A549 (cell line): ENCODE measurements around the gene NEURL1.

Experiments
- EHMT2 ChIP-seq: fragments of 200-600 bp; sonication (generic); IDR thresholded peaks from 2 replicates; pipeline ENCODE4 v1.6.1; 2016; ENCODE audit warnings: antibody characterized with exemption, low read depth, mild to moderate bottlenecking, moderate library complexity
- JUNB ChIP-seq: fragments of >200 bp; sonication (Bioruptor Twin); formaldehyde crosslinking; IDR thresholded peaks from 2 replicates; pipeline ENCODE4 v1.6.1; 2016
- MAFK ChIP-seq: fragments of 450-650 bp; IDR thresholded peaks from 2 replicates; pipeline ENCODE4 v1.6.1; 2014; ENCODE audit not compliant: partially characterized antibody
- NFE2L2 ChIP-seq: fragments of 150-350 bp; conservative IDR thresholded peaks from 2 replicates; pipeline ENCODE4 v1.6.1; 2014; ENCODE audit warnings: low read length
- POLR2A ChIP-seq: IDR thresholded peaks from 2 replicates; pipeline ENCODE4 v1.6.1; 2012; ENCODE audit warnings: mild to moderate bottlenecking, low read length
- RAD21 ChIP-seq, 2 experiments: fragments of >200 bp in 1 of 2; sonication (Bioruptor Twin) in 1 of 2; formaldehyde crosslinking in 1 of 2; IDR thresholded peaks in 1 of 2; conservative IDR thresholded peaks in 1 of 2; 2 replicates in 1 of 2; 3 replicates in 1 of 2; pipeline ENCODE4 v1.6.1; 2012 to 2018; ENCODE audit warnings: inconsistent platforms in 1 of 2
- RFX5 ChIP-seq: fragments of 450-650 bp; IDR thresholded peaks from 2 replicates; pipeline ENCODE4 v1.7.1; 2014; ENCODE audit warnings: antibody characterized with exemption, mild to moderate bottlenecking, moderate library complexity
- TP53 ChIP-seq: fragments of 250-450 bp; sonication (Bioruptor Pico); IDR thresholded peaks from 2 replicates; pipeline ENCODE4 v1.5.0; 2021; ENCODE audit warnings: mild to moderate bottlenecking, moderate library complexity
- TF ChIP-seq, protein P1 (sequence below): fragments of >200 bp; sonication (Bioruptor Twin); formaldehyde crosslinking; IDR thresholded peaks from 3 replicates; pipeline ENCODE4 v1.5.1; 2016
- TF ChIP-seq, protein P2 (sequence below): fragments of 450-650 bp; IDR thresholded peaks from 2 replicates; pipeline ENCODE4 v1.6.1; 2014; ENCODE audit warnings: antibody characterized with exemption
- TF ChIP-seq, protein P3 (sequence below): fragments of 200-600 bp; sonication (generic); IDR thresholded peaks from 2 replicates; pipeline ENCODE4 v1.6.1; 2016; ENCODE audit warnings: antibody characterized with exemption, mild to moderate bottlenecking, moderate library complexity
- TF ChIP-seq, protein P4 (sequence below): IDR thresholded peaks from 2 replicates; pipeline ENCODE4 v1.6.1; 2012; ENCODE audit warnings: low read depth, borderline replicate concordance
- TF ChIP-seq, protein P5 (sequence below): IDR thresholded peaks from 2 replicates; pipeline ENCODE4 v1.6.1; 2012

DNA sequence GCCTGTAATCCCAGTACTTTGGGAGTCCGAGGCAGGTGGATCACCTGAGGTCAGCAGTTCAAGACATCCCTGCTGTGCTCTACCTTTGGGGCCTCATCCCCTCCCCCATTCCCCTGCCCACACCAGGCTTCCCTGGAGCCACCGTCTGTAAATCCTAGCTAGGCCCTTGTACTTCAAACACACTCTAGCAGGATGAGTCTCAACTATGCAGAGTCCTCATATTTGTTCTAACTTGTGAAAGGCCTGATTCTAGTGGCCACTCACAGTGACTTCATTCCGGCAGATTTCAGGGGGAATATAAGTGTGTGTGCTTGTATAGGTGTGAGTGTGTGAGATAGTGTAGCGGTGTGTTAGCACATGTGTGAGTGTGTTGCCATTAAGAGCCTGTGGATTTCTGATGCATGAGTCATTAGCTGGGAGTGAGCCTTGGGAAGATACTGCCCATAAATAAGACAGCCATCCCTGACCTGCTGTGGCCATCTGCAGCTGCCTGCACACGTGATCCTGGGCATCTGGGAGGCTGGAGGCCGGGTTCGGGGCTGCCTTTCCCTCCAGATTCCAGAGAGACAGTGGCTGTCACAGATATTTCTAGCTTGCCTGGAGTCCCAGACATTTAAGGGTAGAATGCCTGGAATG is 1.7 kb upstream of the NEURL1 start:
- TF ChIP-seq, protein P1, sequence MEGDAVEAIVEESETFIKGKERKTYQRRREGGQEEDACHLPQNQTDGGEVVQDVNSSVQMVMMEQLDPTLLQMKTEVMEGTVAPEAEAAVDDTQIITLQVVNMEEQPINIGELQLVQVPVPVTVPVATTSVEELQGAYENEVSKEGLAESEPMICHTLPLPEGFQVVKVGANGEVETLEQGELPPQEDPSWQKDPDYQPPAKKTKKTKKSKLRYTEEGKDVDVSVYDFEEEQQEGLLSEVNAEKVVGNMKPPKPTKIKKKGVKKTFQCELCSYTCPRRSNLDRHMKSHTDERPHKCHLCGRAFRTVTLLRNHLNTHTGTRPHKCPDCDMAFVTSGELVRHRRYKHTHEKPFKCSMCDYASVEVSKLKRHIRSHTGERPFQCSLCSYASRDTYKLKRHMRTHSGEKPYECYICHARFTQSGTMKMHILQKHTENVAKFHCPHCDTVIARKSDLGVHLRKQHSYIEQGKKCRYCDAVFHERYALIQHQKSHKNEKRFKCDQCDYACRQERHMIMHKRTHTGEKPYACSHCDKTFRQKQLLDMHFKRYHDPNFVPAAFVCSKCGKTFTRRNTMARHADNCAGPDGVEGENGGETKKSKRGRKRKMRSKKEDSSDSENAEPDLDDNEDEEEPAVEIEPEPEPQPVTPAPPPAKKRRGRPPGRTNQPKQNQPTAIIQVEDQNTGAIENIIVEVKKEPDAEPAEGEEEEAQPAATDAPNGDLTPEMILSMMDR: no peak
- TF ChIP-seq, protein P2, sequence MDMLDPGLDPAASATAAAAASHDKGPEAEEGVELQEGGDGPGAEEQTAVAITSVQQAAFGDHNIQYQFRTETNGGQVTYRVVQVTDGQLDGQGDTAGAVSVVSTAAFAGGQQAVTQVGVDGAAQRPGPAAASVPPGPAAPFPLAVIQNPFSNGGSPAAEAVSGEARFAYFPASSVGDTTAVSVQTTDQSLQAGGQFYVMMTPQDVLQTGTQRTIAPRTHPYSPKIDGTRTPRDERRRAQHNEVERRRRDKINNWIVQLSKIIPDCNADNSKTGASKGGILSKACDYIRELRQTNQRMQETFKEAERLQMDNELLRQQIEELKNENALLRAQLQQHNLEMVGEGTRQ: peak; percentile 59
- no peak for TF ChIP-seq NFE2L2
- TF ChIP-seq, protein P3, sequence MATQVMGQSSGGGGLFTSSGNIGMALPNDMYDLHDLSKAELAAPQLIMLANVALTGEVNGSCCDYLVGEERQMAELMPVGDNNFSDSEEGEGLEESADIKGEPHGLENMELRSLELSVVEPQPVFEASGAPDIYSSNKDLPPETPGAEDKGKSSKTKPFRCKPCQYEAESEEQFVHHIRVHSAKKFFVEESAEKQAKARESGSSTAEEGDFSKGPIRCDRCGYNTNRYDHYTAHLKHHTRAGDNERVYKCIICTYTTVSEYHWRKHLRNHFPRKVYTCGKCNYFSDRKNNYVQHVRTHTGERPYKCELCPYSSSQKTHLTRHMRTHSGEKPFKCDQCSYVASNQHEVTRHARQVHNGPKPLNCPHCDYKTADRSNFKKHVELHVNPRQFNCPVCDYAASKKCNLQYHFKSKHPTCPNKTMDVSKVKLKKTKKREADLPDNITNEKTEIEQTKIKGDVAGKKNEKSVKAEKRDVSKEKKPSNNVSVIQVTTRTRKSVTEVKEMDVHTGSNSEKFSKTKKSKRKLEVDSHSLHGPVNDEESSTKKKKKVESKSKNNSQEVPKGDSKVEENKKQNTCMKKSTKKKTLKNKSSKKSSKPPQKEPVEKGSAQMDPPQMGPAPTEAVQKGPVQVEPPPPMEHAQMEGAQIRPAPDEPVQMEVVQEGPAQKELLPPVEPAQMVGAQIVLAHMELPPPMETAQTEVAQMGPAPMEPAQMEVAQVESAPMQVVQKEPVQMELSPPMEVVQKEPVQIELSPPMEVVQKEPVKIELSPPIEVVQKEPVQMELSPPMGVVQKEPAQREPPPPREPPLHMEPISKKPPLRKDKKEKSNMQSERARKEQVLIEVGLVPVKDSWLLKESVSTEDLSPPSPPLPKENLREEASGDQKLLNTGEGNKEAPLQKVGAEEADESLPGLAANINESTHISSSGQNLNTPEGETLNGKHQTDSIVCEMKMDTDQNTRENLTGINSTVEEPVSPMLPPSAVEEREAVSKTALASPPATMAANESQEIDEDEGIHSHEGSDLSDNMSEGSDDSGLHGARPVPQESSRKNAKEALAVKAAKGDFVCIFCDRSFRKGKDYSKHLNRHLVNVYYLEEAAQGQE: no peak
- no peak for TF ChIP-seq POLR2A
- no peak for TF ChIP-seq RFX5
- no peak for TF ChIP-seq JUNB
- no peak for TF ChIP-seq EHMT2
- TF ChIP-seq MAFK: no peak
- TF ChIP-seq, protein P4, sequence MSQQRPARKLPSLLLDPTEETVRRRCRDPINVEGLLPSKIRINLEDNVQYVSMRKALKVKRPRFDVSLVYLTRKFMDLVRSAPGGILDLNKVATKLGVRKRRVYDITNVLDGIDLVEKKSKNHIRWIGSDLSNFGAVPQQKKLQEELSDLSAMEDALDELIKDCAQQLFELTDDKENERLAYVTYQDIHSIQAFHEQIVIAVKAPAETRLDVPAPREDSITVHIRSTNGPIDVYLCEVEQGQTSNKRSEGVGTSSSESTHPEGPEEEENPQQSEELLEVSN: no peak
- TF ChIP-seq, protein P5, sequence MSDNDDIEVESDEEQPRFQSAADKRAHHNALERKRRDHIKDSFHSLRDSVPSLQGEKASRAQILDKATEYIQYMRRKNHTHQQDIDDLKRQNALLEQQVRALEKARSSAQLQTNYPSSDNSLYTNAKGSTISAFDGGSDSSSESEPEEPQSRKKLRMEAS: peak; percentile 32
- no peak for TF ChIP-seq RAD21 (conservative IDR thresholded peaks at IDR 0.05 in 1 of 2, IDR thresholded peaks at IDR 0.05 in 1 of 2)
- TF ChIP-seq TP53: no peak
